ENCODE results near the gene NOL4L.

Gene NOL4L

GRCh38 chr20:32453467-32454163, 131.5 kb downstream of the NOL4L start:
- no peak overlapping the region for H3K4me3 ChIP-seq (replicated peaks; ENCODE audit: insufficient read depth, low read length)
- H3K27me3 ChIP-seq (ENCODE audit: insufficient read depth, poor library complexity, severe bottlenecking): no peaks in the 10 kb centered on the region
- no peak for DNase-seq (ENCODE audit: low read depth in 1 of 2, low spot score in 1 of 2)
- no peak overlapping the region for H3K27ac ChIP-seq (replicated peaks)
- no peak for TF ChIP-seq CTCF (IDR thresholded peaks at IDR 0.05; ENCODE audit: insufficient read depth, low read length)
- no peak for TF ChIP-seq SPI1 (IDR thresholded peaks at IDR 0.05; ENCODE audit: borderline replicate concordance, low read depth)
- no peak for TF ChIP-seq GABPA (IDR thresholded peaks at IDR 0.05; ENCODE audit: low read depth)
- TF ChIP-seq REST (IDR thresholded peaks at IDR 0.05; ENCODE audit: insufficient replicate concordance, low read depth): no peak
- no peak for TF ChIP-seq POLR2AphosphoS5 (IDR thresholded peaks at IDR 0.05; ENCODE audit: low read depth)

- Histone ChIP-seq H3K4me3 (replicated peaks; ENCODE audit: insufficient read depth, low read length) (no peak overlapping the region), H3K27me3 (ENCODE audit: insufficient read depth, poor library complexity, severe bottlenecking) (no peaks in the 10 kb centered on the region), H3K27ac (replicated peaks) (no peak overlapping the region)
- TF ChIP-seq POLR2AphosphoS5 (IDR thresholded peaks at IDR 0.05; ENCODE audit: low read depth) (no peak), SPI1 (IDR thresholded peaks at IDR 0.05; ENCODE audit: borderline replicate concordance, low read depth) (no peak), REST (IDR thresholded peaks at IDR 0.05; ENCODE audit: insufficient replicate concordance, low read depth) (no peak), GABPA (IDR thresholded peaks at IDR 0.05; ENCODE audit: low read depth) (no peak), CTCF (IDR thresholded peaks at IDR 0.05; ENCODE audit: insufficient read depth, low read length) (no peak)
- DNase-seq (ENCODE audit: low read depth in 1 of 2, low spot score in 1 of 2): no peak
Measured at GRCh38 chr20:32452776-32453466, 132.2 kb downstream of the NOL4L start.

- no peak for DNase-seq (ENCODE audit: low read depth in 1 of 2, low spot score in 1 of 2)
- Histone ChIP-seq H3K4me3 (replicated peaks; ENCODE audit: insufficient read depth, low read length) (no peak overlapping the region), H3K27ac (replicated peaks) (no peak overlapping the region), H3K27me3 (ENCODE audit: insufficient read depth, poor library complexity, severe bottlenecking) (no peaks in the 10 kb centered on the region)
- TF ChIP-seq REST (IDR thresholded peaks at IDR 0.05; ENCODE audit: insufficient replicate concordance, low read depth) (no peak), POLR2AphosphoS5 (IDR thresholded peaks at IDR 0.05; ENCODE audit: low read depth) (no peak), GABPA (IDR thresholded peaks at IDR 0.05; ENCODE audit: low read depth) (no peak), CTCF (IDR thresholded peaks at IDR 0.05; ENCODE audit: insufficient read depth, low read length) (no peak), SPI1 (IDR thresholded peaks at IDR 0.05; ENCODE audit: borderline replicate concordance, low read depth) (no peak)
Measured at GRCh38 chr20:32451682-32452461, 133.3 kb downstream of the NOL4L start.

All from HL-60 (cell line).